Transverse colon (tissue), 4 donors: ENCODE data around the gene GDF11. TPM values are rescaled to one million over a fixed set of nuclear protein-coding genes. Genes with fewer than 3 reads are reported as not detected.

Experiments
- DNase-seq: peaks from one replicate; pipeline ENCODE4 v3.0.0-alpha.2; 2019
- H3K27ac ChIP-seq, 4 donors: fragments of 200-600 bp; sonication (generic); 2 replicates each; pipeline ENCODE4 v1.5.1; 2016 to 2018; ENCODE audit warnings: inconsistent platforms in 4 of 4
- H3K27me3 ChIP-seq: fragments of 200-600 bp; sonication (generic); 2 replicates; pipeline ENCODE4 v1.5.1; 2017; ENCODE audit warnings: inconsistent platforms
- H3K36me3 ChIP-seq, 4 donors: fragments of 200-600 bp; sonication (generic); 2 replicates each; pipeline ENCODE4 v1.5.1; 2017 to 2019; ENCODE audit warnings: inconsistent platforms in 4 of 4
- H3K4me1 ChIP-seq, 4 donors: fragments of 200-600 bp; sonication (generic); 2 replicates each; pipeline ENCODE4 v1.5.1; 2017 to 2020; ENCODE audit warnings: inconsistent platforms in 4 of 4
- H3K4me3 ChIP-seq, 4 donors: fragments of 200-600 bp; sonication (generic); 1 replicate in 1 of 4; 2 replicates in 3 of 4; pipeline versions ENCODE4 v1.5.1 to v1.6.1; 2017 to 2019; ENCODE audit warnings: inconsistent platforms in 4 of 4
- H3K9me3 ChIP-seq, 2 donors: fragments of 200-600 bp; sonication (generic); 2 replicates each; pipeline ENCODE4 v1.5.1; 2017 to 2019; ENCODE audit warnings: inconsistent platforms in 2 of 2
- EP300 ChIP-seq: sonication (generic); formaldehyde crosslinking; IDR thresholded peaks from one replicate; pipeline ENCODE4 v1.6.1; 2017; ENCODE audit warnings: antibody characterized with exemption, low read depth
- POLR2A ChIP-seq: fragments of 450-650 bp; IDR thresholded peaks from one replicate; pipeline ENCODE4 v1.6.1; 2016; ENCODE audit warnings: antibody characterized with exemption, mild to moderate bottlenecking, moderate library complexity
- POLR2AphosphoS5 ChIP-seq, 3 donors: sonication (generic); formaldehyde crosslinking; IDR thresholded peaks; one replicate each; pipeline ENCODE4 v1.6.1; 2016; ENCODE audit warnings: antibody characterized with exemption in 3 of 3
- WGBS, 2 donors: methylation state at CpG; one replicate each; pipeline ENCODE4 v1.1.5; 2018; ENCODE audit warnings: low coverage in 1 of 2; 5-methylcytosine and 5-hydroxymethylcytosine counted together
- in situ Hi-C, 4 donors: fragments of 200-750 bp; cut with MboI; loops; one replicate each; pipeline versions ENCODE4 v1.15.0 to v1.15.1; 2017; ENCODE audit warnings: low sequenced_read_pairs in 3 of 4, low pct_ligation_motif_present in 1 of 4, low pct_unique_long_range_greater_than_20kb in 1 of 4
- intact Hi-C: fragments of 100-400 bp; cut with DNase I; formaldehyde crosslinking; loops from one replicate; pipeline ENCODE4 v1.15.1; 2023; ENCODE audit warnings: low total_unique reads
- total RNA-seq, 4 donors: library from RNA; depleted of rRNA; stranded (reverse); fragments of >200 nt; gene quantifications; one replicate each; pipeline ENCODE4 v1.1.0, GENCODE V29; 2016
- TF ChIP-seq, protein P1 (sequence below), 5 experiments: fragments of 200-600 bp in 3 of 5; fragments of 450-650 bp in 2 of 5; sonication (generic) in 3 of 5; IDR thresholded peaks; 1 replicate in 2 of 5; 2 replicates in 3 of 5; pipeline ENCODE4 v1.5.1; 2016 to 2017; ENCODE audit warnings: antibody characterized with exemption in 5 of 5, inconsistent platforms in 3 of 5, mild to moderate bottlenecking in 2 of 5, moderate library complexity in 1 of 5

Gene GDF11
- total RNA-seq, 4 donors from 2014 or later: 0.37 to 1.7 (median 0.60) TPM

- in situ Hi-C loops: no loop called here
- Histone ChIP-seq H3K36me3 (peaks cover 0 to 84% (median 30%) of the 10 kb centered on the region in 4 donors), H3K27me3 (no peaks in the 10 kb centered on the region), H3K27ac (no peak overlapping the region), H3K4me1 (no peaks in the 10 kb centered on the region), H3K9me3 (no peaks in the 10 kb centered on the region), H3K4me3 (no peak overlapping the region)
- no peak for TF ChIP-seq POLR2A
- TF ChIP-seq POLR2AphosphoS5 (IDR thresholded peaks at IDR 0.05): no peak
- no peak for TF ChIP-seq EP300
- TF ChIP-seq, protein P1, sequence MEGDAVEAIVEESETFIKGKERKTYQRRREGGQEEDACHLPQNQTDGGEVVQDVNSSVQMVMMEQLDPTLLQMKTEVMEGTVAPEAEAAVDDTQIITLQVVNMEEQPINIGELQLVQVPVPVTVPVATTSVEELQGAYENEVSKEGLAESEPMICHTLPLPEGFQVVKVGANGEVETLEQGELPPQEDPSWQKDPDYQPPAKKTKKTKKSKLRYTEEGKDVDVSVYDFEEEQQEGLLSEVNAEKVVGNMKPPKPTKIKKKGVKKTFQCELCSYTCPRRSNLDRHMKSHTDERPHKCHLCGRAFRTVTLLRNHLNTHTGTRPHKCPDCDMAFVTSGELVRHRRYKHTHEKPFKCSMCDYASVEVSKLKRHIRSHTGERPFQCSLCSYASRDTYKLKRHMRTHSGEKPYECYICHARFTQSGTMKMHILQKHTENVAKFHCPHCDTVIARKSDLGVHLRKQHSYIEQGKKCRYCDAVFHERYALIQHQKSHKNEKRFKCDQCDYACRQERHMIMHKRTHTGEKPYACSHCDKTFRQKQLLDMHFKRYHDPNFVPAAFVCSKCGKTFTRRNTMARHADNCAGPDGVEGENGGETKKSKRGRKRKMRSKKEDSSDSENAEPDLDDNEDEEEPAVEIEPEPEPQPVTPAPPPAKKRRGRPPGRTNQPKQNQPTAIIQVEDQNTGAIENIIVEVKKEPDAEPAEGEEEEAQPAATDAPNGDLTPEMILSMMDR (IDR thresholded peaks at IDR 0.05): no peak
- WGBS, 2 donors: 97 to 100% methylated on average over 2 of the region's 2 CpGs
- DNase-seq: no peak
- intact Hi-C loops: no loop called here
Measured at GRCh38 chr12:55789171-55789570, 46.2 kb downstream of the GDF11 start.

- TF ChIP-seq POLR2AphosphoS5 (IDR thresholded peaks at IDR 0.05) (no peak), POLR2A (no peak), EP300 (no peak)
- TF ChIP-seq, protein P1 (IDR thresholded peaks at IDR 0.05): no peak
- no peak overlapping the region for H3K27ac ChIP-seq
- H3K27me3 ChIP-seq: no peaks in the 10 kb centered on the region
- no peak overlapping the region for H3K4me3 ChIP-seq
- H3K9me3 ChIP-seq: no peaks in the 10 kb centered on the region
- H3K36me3 ChIP-seq: peaks cover 0 to 84% (median 33%) of the 10 kb centered on the region in 4 donors
- 93 to 94% methylated on average over 4 of the region's 4 CpGs for WGBS, 2 donors
- intact Hi-C loops: loop anchor here (10.0 kb wide), 1 partner anchor 45 kb away; the partner anchor contains the start of gene GDF11
- in situ Hi-C loops: no loop called here
- H3K4me1 ChIP-seq: no peaks in the 10 kb centered on the region
- no peak for DNase-seq
Measured at GRCh38 chr12:55789893-55790292, 47.0 kb downstream of the GDF11 start.

- peaks cover 0 to 66% (median 33%) of the 10 kb centered on the region in 4 donors for H3K36me3 ChIP-seq
- intact Hi-C loops: loop anchor here (10.0 kb wide), 1 partner anchor 51 kb away; the partner anchor contains the start of gene GDF11
- TF ChIP-seq POLR2A: no peak
- TF ChIP-seq, protein P1 (IDR thresholded peaks at IDR 0.05): no peak
- TF ChIP-seq POLR2AphosphoS5 (IDR thresholded peaks at IDR 0.05): no peak
- no peak for TF ChIP-seq EP300
Measured at GRCh38 chr12:55795950-55796349, 53.0 kb downstream of the GDF11 start.

GRCh38 chr12:55797068-55797467 lies 54.1 kb downstream of the GDF11 start:
- intact Hi-C loops (loop anchor here (10.0 kb wide), 1 partner anchor 52 kb away; the partner anchor contains the start of gene GDF11), in situ Hi-C loops (loop anchor here in 1 of 4 donors (5.0 kb wide), 1 partner anchor 50 kb away; no protein-coding TSS in a partner anchor)
- H3K27me3 ChIP-seq: no peaks in the 10 kb centered on the region
- no peaks in the 10 kb centered on the region for H3K9me3 ChIP-seq
- DNase-seq: no peak
- no peak overlapping the region for H3K27ac ChIP-seq
- TF ChIP-seq, protein P1 (IDR thresholded peaks at IDR 0.05): peak in 4 of 5 experiments; percentile 28 to 41 (median 36)
- TF ChIP-seq EP300: no peak
- no peak overlapping the region for H3K4me3 ChIP-seq
- WGBS, 2 donors: 55 to 68% methylated on average over 5 of the region's 5 CpGs
- peaks cover 0 to 68% (median 36%) of the 10 kb centered on the region in 4 donors for H3K36me3 ChIP-seq
- peaks cover 0 to 7% (median 0%) of the 10 kb centered on the region in 4 donors for H3K4me1 ChIP-seq

More at GRCh38 chr12:55795950-55796349, 53.0 kb downstream of the GDF11 start:
- DNase-seq: no peak
- Histone ChIP-seq H3K4me1 (peaks cover 0 to 7% (median 0%) of the 10 kb centered on the region in 4 donors), H3K4me3 (no peak overlapping the region), H3K27ac (no peak overlapping the region), H3K27me3 (no peaks in the 10 kb centered on the region), H3K9me3 (no peaks in the 10 kb centered on the region)
- in situ Hi-C loops: loop anchor here in 1 of 4 donors (5.0 kb wide), 1 partner anchor 49 kb away; no protein-coding TSS in a partner anchor
